GM18870 (cell line): ENCODE results near the gene TXNL4A.
"Not testable (repeated sequence)": the region's sequence is repeated elsewhere in the genome, so short reads cannot be mapped to it uniquely, and the experiment has no call there.

ENCODE experiments used
- ATAC-seq: cut with Tn5 transposase; IDR thresholded peaks from one replicate; pipeline ENCODE4 v1.9.1; 2021; ENCODE audit warnings: moderate library complexity; ENCODE audit not compliant: unreplicated experiment

TXNL4A gene

GRCh38 chr18:79988451-79989194 is at the start of gene TXNL4A:
Gene TXNL4A, minus strand, starts transcription at chr18:79988563. Its CDS starts 171 bp downstream, at chr18:79988392.
- peak; percentile 84 for ATAC-seq

GRCh38 chr18:80037300-80037699 is 48.9 kb upstream of the TXNL4A start:
- ATAC-seq: no peak

- ATAC-seq: no peak
These were observed 47.6 kb upstream of the TXNL4A start for GRCh38 chr18:80035997-80036396.

- ATAC-seq: no peak
These were observed 46.6 kb upstream of the TXNL4A start for GRCh38 chr18:80034852-80035406.

- ATAC-seq: peak; percentile 48
These were observed 45.9 kb upstream of the TXNL4A start, which contains the start of gene RBFA for GRCh38 chr18:80034068-80034851. Gene RBFA, plus strand, starts transcription at chr18:80034434. Its CDS starts 62 bp downstream, at chr18:80034496.

- ATAC-seq: peak; percentile 55
These were observed 45.1 kb upstream of the TXNL4A start for GRCh38 chr18:80033181-80034067.

- ATAC-seq: no peak
These were observed 41.3 kb upstream of the TXNL4A start for GRCh38 chr18:80029690-80030089.

GRCh38 chr18:80027719-80028118 is 39.4 kb upstream of the TXNL4A start:
- ATAC-seq: not testable (repeated sequence)

- no peak for ATAC-seq
These were observed 38.0 kb upstream of the TXNL4A start for GRCh38 chr18:80026363-80026762.

- no peak for ATAC-seq
These were observed 34.8 kb upstream of the TXNL4A start for GRCh38 chr18:80023173-80023572.

- no peak for ATAC-seq
These were observed 34.2 kb upstream of the TXNL4A start for GRCh38 chr18:80022613-80023012.

- no peak for ATAC-seq
These were observed 24.4 kb upstream of the TXNL4A start for GRCh38 chr18:80012714-80013113.

- ATAC-seq: not testable (repeated sequence)
These were observed 23.3 kb upstream of the TXNL4A start for GRCh38 chr18:80011496-80012137.

GRCh38 chr18:80010551-80010906 is 22.2 kb upstream of the TXNL4A start:
- no peak for ATAC-seq

- no peak for ATAC-seq
These were observed 21.5 kb upstream of the TXNL4A start for GRCh38 chr18:80009661-80010550.

- ATAC-seq: no peak
These were observed 18.4 kb upstream of the TXNL4A start for GRCh38 chr18:80006724-80007123.

- no peak for ATAC-seq
These were observed 16.4 kb upstream of the TXNL4A start for GRCh38 chr18:80004600-80005342.

GRCh38 chr18:80002468-80002867 is 14.1 kb upstream of the TXNL4A start:
- ATAC-seq: no peak

GRCh38 chr18:80000877-80001276 is 12.5 kb upstream of the TXNL4A start:
- no peak for ATAC-seq
